ENCODE measurements around the gene MAGEB4.

The MAGEB4 gene

GRCh38 chrX:30259927-30260326 lies 18.1 kb downstream of the MAGEB4 start:
- ATAC-seq (ENCODE audit: low read depth): no peak
- H3K9me3 Mint-ChIP-seq: no peaks in the 10 kb centered on the region

GRCh38 chrX:30261012-30261411 lies 19.2 kb downstream of the MAGEB4 start:
- no peak for DNase-seq (ENCODE audit: low spot score in 2 of 2)
- ATAC-seq (ENCODE audit: low read depth): no peak

More at GRCh38 chrX:30259927-30260326, 18.1 kb downstream of the MAGEB4 start:
- H3K27me3 Mint-ChIP-seq: no peaks in the 10 kb centered on the region
- DNase-seq (ENCODE audit: low spot score in 2 of 2): no peak
- H3K4me3 Mint-ChIP-seq: no peak overlapping the region
- no peaks in the 10 kb centered on the region for H3K36me3 Mint-ChIP-seq
- no peaks in the 10 kb centered on the region for H3K4me1 Mint-ChIP-seq
- H3K27ac Mint-ChIP-seq: no peak overlapping the region

DNA sequence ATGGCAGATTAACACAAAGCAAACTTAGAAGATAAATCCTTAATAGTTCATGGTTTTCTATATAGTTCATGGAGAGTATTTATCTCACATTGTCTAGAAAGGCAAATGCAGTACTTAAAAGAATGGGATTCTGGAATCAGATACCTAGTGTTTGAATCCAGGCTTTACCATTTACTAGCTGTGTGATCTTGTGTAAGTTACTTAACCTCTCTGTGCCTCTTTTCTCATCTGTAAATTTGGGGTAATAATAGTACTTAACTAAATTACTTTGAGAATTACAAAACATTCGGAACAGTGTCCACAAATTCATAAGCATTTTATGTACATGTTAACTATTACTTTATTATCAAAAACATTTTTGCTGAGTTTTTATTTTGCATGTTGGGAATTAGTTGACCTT lies 21.0 kb downstream of the MAGEB4 start:
- Mint-ChIP-seq H3K36me3 (no peaks in the 10 kb centered on the region), H3K27me3 (peaks cover 2% of the 10 kb centered on the region), H3K27ac (no peak overlapping the region), H3K4me1 (no peaks in the 10 kb centered on the region), H3K4me3 (no peak overlapping the region), H3K9me3 (no peaks in the 10 kb centered on the region)
- no peak for ATAC-seq (ENCODE audit: low read depth)
- DNase-seq (ENCODE audit: low spot score in 2 of 2): no peak

More at GRCh38 chrX:30261012-30261411, 19.2 kb downstream of the MAGEB4 start:
- Mint-ChIP-seq H3K9me3 (no peaks in the 10 kb centered on the region), H3K27ac (no peak overlapping the region), H3K4me1 (no peaks in the 10 kb centered on the region), H3K27me3 (peaks cover 2% of the 10 kb centered on the region), H3K36me3 (no peaks in the 10 kb centered on the region), H3K4me3 (no peak overlapping the region)

- Mint-ChIP-seq H3K27me3 (no peaks in the 10 kb centered on the region), H3K27ac (no peak overlapping the region), H3K4me3 (no peak overlapping the region), H3K36me3 (no peaks in the 10 kb centered on the region), H3K9me3 (peaks cover 2% of the 10 kb centered on the region), H3K4me1 (no peaks in the 10 kb centered on the region)
- no peak for DNase-seq (ENCODE audit: low spot score in 2 of 2)
- no peak for ATAC-seq (ENCODE audit: low read depth)
These were observed 28.8 kb downstream of the MAGEB4 start for GRCh38 chrX:30270639-30271038.

DNA sequence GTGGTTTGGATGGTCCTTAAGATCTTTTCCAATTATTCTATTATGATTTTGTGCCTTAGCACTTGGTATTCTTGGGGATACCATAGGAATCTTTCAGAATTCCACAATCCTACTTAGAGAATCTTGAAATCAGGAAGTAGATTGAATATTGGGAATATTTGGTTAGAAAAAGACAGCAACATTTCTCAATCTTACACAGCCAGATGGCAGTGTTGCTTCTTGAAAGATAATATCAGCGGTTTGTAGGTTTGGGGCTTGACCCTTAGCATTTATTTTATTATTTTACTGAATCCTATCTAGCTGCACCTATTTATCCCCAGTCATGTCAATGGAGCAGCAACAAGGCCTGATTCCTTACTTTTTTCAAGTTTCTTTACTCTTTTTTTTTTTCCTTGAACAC lies 33.7 kb downstream of the MAGEB4 start:
- ATAC-seq (ENCODE audit: low read depth): no peak
- Mint-ChIP-seq H3K4me3 (no peak overlapping the region), H3K27ac (no peak overlapping the region), H3K27me3 (no peaks in the 10 kb centered on the region), H3K4me1 (no peaks in the 10 kb centered on the region), H3K36me3 (no peaks in the 10 kb centered on the region), H3K9me3 (no peaks in the 10 kb centered on the region)
- DNase-seq (ENCODE audit: low spot score in 2 of 2): no peak

DNA sequence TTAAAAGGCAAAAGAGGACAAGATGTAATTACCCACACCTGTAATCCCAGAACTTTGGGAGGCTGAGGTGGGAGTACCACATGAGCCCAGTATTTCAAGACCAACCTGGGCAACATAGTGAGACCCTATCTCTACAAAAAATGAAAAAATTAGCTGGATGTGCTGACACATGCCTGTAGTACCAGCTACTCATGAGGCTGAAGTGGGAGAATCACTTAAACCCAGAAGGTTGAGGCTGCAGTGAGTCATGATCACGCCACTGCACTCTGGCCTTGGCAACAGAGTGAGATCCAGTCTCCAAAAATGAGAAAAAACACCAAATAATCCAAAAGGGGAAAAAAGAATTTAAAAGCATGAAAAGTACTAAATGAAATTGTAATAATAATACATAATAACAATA lies 36.6 kb downstream of the MAGEB4 start:
- Mint-ChIP-seq H3K9me3 (no peaks in the 10 kb centered on the region), H3K4me3 (no peak overlapping the region), H3K27me3 (no peaks in the 10 kb centered on the region), H3K27ac (no peak overlapping the region), H3K36me3 (no peaks in the 10 kb centered on the region), H3K4me1 (no peaks in the 10 kb centered on the region)
- ATAC-seq (ENCODE audit: low read depth) (no peak), DNase-seq (ENCODE audit: low spot score in 2 of 2) (no peak)

- no peak for ATAC-seq (ENCODE audit: low read depth)
- H3K4me1 Mint-ChIP-seq: no peaks in the 10 kb centered on the region
- no peak overlapping the region for H3K27ac Mint-ChIP-seq
- H3K4me3 Mint-ChIP-seq: no peak overlapping the region
- no peaks in the 10 kb centered on the region for H3K27me3 Mint-ChIP-seq
- no peaks in the 10 kb centered on the region for H3K9me3 Mint-ChIP-seq
- DNase-seq (ENCODE audit: low spot score in 2 of 2): no peak
- H3K36me3 Mint-ChIP-seq: no peaks in the 10 kb centered on the region
These were observed 38.6 kb downstream of the MAGEB4 start for GRCh38 chrX:30280428-30280827.

GRCh38 chrX:30282527-30282926 lies 40.7 kb downstream of the MAGEB4 start:
- no peaks in the 10 kb centered on the region for H3K36me3 Mint-ChIP-seq
- no peak for ATAC-seq (ENCODE audit: low read depth)

DNA sequence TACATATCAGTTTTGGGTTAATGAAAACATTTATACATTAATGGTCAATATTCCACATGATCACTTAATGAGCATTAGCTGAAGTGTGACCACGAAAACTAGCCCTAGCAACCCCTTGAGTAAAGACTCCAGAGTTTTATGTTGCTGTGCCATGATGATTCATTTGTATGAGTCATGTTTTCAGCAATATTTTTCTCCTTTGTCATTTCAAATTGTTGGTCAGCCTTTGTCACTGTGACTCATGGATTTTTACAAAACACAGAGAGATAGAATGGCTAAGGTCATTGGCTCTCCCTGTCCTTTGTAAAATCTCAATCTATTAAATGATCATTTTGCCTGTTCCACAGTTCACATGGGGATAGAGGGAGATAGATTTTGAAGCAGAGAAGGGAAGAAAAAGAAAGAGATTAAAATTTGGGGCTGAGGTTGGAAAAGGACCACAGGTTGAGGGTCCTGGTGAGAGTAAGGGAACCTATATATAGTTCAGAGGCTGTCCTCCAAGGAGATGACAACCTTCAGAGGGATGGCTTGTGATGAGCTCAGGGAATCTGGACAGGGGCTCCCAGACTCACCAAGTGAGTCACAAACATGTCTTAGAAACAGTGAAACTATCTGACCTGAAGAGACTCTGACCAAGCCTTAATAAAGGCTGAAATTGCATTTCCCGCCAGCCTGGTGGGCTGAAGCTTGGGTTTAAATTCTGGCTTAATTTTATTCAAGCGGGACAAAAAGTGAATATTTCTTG lies 41.8 kb downstream of the MAGEB4 start:
- Mint-ChIP-seq H3K36me3 (no peaks in the 10 kb centered on the region), H3K9me3 (no peaks in the 10 kb centered on the region), H3K27ac (no peak overlapping the region), H3K27me3 (no peaks in the 10 kb centered on the region), H3K4me1 (no peaks in the 10 kb centered on the region), H3K4me3 (no peak overlapping the region)
- ATAC-seq (ENCODE audit: low read depth) (no peak), DNase-seq (ENCODE audit: low spot score in 2 of 2) (no peak)

More at GRCh38 chrX:30282527-30282926, 40.7 kb downstream of the MAGEB4 start:
- H3K4me1 Mint-ChIP-seq: no peaks in the 10 kb centered on the region
- no peak for DNase-seq (ENCODE audit: low spot score in 2 of 2)
- no peaks in the 10 kb centered on the region for H3K27me3 Mint-ChIP-seq
- no peak overlapping the region for H3K4me3 Mint-ChIP-seq
- no peaks in the 10 kb centered on the region for H3K9me3 Mint-ChIP-seq
- no peak overlapping the region for H3K27ac Mint-ChIP-seq
